HG03432 (cell line): ENCODE measurements around the gene TNNT2.

Experiments
- ATAC-seq: cut with Tn5 transposase; IDR thresholded peaks from one replicate; pipeline ENCODE4 v1.9.1; 2021; ENCODE audit warnings: mild to moderate bottlenecking, moderate library complexity; ENCODE audit not compliant: unreplicated experiment

The TNNT2 gene

GRCh38 chr1:201377611-201378092 is at the start of gene TNNT2:
Gene TNNT2, minus strand, starts transcription at chr1:201377680. Its CDS starts 4,426 bp downstream, at chr1:201373254.
- ATAC-seq = no peak

GRCh38 chr1:201426479-201427310 is 49.2 kb upstream of the TNNT2 start:
- no peak for ATAC-seq

GRCh38 chr1:201424146-201424545 is 46.7 kb upstream of the TNNT2 start:
- no peak for ATAC-seq

GRCh38 chr1:201423655-201424054 is 46.2 kb upstream of the TNNT2 start:
- no peak for ATAC-seq

- no peak for ATAC-seq
Observed at GRCh38 chr1:201422436-201423030, 45.1 kb upstream of the TNNT2 start.

GRCh38 chr1:201422026-201422425 is 44.5 kb upstream of the TNNT2 start:
- no peak for ATAC-seq

GRCh38 chr1:201421041-201421440 is 43.6 kb upstream of the TNNT2 start:
- no peak for ATAC-seq

- no peak for ATAC-seq
Observed at GRCh38 chr1:201420608-201421002, 43.1 kb upstream of the TNNT2 start.

GRCh38 chr1:201419746-201420607 is 42.5 kb upstream of the TNNT2 start:
- no peak for ATAC-seq

- ATAC-seq = no peak
Observed at GRCh38 chr1:201419256-201419655, 41.8 kb upstream of the TNNT2 start.

GRCh38 chr1:201418461-201418860 is 41.0 kb upstream of the TNNT2 start:
- no peak for ATAC-seq

GRCh38 chr1:201414051-201414738 is 36.7 kb upstream of the TNNT2 start:
- no peak for ATAC-seq

- no peak for ATAC-seq
Observed at GRCh38 chr1:201411292-201411691, 33.8 kb upstream of the TNNT2 start.

GRCh38 chr1:201409440-201409839 is 32.0 kb upstream of the TNNT2 start:
- no peak for ATAC-seq

GRCh38 chr1:201408834-201409200 is 31.3 kb upstream of the TNNT2 start:
- no peak for ATAC-seq

GRCh38 chr1:201408176-201408833 is 30.8 kb upstream of the TNNT2 start:
- ATAC-seq = no peak

- ATAC-seq = peak; percentile 43
Observed at GRCh38 chr1:201406831-201407406, 29.4 kb upstream of the TNNT2 start.

- ATAC-seq = peak; percentile 60
Observed at GRCh38 chr1:201405484-201405831, 28.0 kb upstream of the TNNT2 start.

- ATAC-seq = peak; percentile 7
Observed at GRCh38 chr1:201404722-201405483, 27.4 kb upstream of the TNNT2 start.
